ENCODE results near the gene TM9SF2.
A peak's percentile ranks its signal among the peaks of the same experiment; 100 is the strongest.

TM9SF2 gene

GRCh38 chr13:99582511-99582910, 81.2 kb downstream of the TM9SF2 start:
- DNase-seq = no peak

- DNase-seq = no peak
Measured at GRCh38 chr13:99585609-99586008, 84.3 kb downstream of the TM9SF2 start.

GRCh38 chr13:99587021-99587420, 85.7 kb downstream of the TM9SF2 start:
- no peak for DNase-seq

- DNase-seq = no peak
Measured at GRCh38 chr13:99587893-99588606, 86.8 kb downstream of the TM9SF2 start.

- no peak for DNase-seq
Measured at GRCh38 chr13:99589575-99589974, 88.3 kb downstream of the TM9SF2 start.

GRCh38 chr13:99590519-99591011, 89.3 kb downstream of the TM9SF2 start:
- DNase-seq = no peak

- no peak for DNase-seq
Measured at GRCh38 chr13:99596180-99596579, 94.9 kb downstream of the TM9SF2 start.

GRCh38 chr13:99600318-99600717, 99.0 kb downstream of the TM9SF2 start:
- no peak for DNase-seq

- peak in 1 of 2 donors; percentile 53 for DNase-seq
Measured at GRCh38 chr13:99601535-99601934, 100.3 kb downstream of the TM9SF2 start.

- no peak for DNase-seq
Measured at GRCh38 chr13:99604636-99605035, 103.4 kb downstream of the TM9SF2 start.

GRCh38 chr13:99605420-99606323, 104.4 kb downstream of the TM9SF2 start:
- DNase-seq = peak; percentile 51 to 65

- peak; percentile 90 to 92 for DNase-seq
Measured at GRCh38 chr13:99606324-99607066, 105.2 kb downstream of the TM9SF2 start, which contains the start of gene CLYBL. Gene CLYBL, plus strand, starts transcription at chr13:99606690.

GRCh38 chr13:99608345-99608744, 107.1 kb downstream of the TM9SF2 start:
- DNase-seq = no peak

GRCh38 chr13:99610702-99611289, 109.5 kb downstream of the TM9SF2 start:
- no peak for DNase-seq
